Measurements from ENCODE around the gene RC3H1.
A peak's percentile ranks its signal among the peaks of the same experiment; 100 is the strongest.
"Not testable (repeated sequence)": the region's sequence is repeated elsewhere in the genome, so short reads cannot be mapped to it uniquely, and the experiment has no call there.

The RC3H1 gene

DNA sequence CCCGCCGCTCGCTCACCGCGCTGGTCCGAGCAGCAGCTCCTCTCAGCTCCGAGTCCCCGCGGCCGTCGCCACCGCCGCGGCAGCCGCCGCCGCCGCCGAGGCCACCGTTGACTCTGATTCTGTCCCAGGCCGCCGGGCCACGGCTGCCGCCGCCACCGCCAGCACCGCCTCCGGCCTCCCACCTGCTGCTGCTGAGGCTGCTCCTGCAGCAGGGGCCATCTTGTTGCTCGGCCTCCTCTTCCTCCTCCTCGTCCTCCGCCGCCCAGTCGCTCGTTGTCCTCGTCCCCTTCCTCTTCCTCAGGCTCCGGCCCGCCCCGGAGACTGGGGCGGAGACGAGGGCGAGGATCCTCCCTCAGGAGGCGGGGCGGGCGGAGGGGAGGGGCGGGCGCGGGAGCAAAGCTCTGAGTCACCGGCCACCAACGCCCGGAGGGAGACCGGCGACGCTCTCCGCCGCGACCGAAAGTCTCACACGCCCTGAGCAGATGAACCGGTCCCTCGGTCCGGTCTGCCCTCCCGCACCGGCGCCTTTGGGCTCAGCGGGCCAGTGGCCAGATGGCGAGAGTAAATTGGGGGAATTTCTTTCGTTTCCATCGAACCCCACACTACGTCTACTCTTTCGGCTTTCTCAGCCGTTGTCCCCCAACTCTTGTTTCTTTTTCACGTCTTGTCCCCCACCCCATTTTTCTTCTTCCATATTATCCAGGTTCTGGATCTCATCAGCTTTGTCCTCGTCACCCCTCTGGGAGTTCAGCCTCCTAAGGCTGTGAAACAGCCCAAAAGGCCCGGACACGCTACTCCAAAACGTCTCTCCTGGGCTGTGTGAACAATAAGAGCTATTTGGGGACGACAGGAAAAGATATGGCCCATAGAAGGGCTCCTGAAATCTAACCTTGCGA is at the start of gene RC3H1:
RC3H1 (minus strand) TSS at position 278 of the 896 bp plus-strand sequence. CDS start 29,372 bp downstream, outside the sequence.
- DNase-seq (ENCODE audit: low spot score) = peak; percentile 90

- no peak for DNase-seq (ENCODE audit: low spot score)
Observed at GRCh38 chr1:174070614-174071013, 48.5 kb upstream of the RC3H1 start.

- DNase-seq (ENCODE audit: low spot score) = no peak
Observed at GRCh38 chr1:174068000-174068399, 45.8 kb upstream of the RC3H1 start.

DNA sequence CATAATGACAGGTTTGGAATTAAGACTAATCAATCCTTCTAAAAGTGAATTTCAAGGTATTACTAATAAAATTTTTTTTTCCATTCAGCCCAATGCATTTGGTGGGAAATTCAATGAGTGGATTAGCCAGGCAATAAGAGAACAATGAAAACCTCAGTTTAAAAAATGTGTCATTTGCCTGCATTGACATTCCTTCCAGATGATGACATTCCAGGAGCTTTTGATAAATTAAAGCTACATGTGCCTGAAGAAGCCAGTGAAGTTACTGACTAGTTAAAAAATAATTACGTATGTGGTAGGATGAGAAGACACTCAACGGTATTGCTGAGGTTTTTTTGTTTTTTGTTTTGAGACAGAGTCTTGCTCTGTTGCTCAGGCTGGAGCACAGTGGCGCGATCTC is 37.9 kb upstream of the RC3H1 start:
- DNase-seq (ENCODE audit: low spot score) = no peak

DNA sequence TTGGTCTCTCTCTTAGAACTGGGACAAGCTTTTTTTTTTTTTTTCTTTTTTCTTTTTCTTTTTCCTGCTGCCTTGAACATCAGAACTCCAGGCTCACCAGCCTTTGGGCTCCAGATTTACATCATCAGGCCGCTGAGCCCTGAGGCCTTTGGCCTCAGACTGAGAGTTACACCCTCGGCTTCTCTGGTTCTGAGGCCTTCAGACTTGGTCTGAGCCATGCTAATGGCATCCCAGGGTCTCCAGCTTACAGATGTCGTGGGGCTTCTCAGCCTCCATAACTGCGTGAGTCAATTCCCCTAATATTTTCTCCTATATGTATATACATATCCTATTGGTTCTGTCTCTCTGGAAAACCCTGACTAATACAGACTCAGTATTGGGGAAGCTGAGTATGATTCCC is 36.5 kb upstream of the RC3H1 start:
- no peak for DNase-seq (ENCODE audit: low spot score)

GRCh38 chr1:174056609-174057008 is 34.5 kb upstream of the RC3H1 start:
- not testable (repeated sequence) for DNase-seq (ENCODE audit: low spot score)

- DNase-seq (ENCODE audit: low spot score) = not testable (repeated sequence)
Observed at GRCh38 chr1:174055797-174056196, 33.6 kb upstream of the RC3H1 start.

GRCh38 chr1:174053826-174054225 is 31.7 kb upstream of the RC3H1 start:
- no peak for DNase-seq (ENCODE audit: low spot score)

DNA sequence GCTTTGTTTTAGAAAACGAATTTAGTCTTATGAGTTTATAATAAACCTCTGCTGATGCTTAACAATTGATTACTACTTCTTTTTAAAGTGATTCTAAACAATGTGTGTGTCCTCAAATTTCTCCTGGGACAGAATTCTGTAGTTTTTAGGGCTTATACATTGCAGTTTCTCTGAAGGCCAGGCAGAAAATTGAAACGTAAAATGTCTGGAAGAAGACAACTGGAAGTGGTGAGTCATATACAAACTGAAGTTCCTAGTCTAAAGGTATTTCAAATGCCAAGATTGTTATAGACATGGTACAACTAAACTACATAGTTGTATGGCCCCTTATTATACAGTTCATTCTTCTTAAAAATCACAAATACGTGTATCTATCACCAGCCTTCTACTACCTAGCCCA is 30.5 kb upstream of the RC3H1 start:
- DNase-seq (ENCODE audit: low spot score) = no peak

DNA sequence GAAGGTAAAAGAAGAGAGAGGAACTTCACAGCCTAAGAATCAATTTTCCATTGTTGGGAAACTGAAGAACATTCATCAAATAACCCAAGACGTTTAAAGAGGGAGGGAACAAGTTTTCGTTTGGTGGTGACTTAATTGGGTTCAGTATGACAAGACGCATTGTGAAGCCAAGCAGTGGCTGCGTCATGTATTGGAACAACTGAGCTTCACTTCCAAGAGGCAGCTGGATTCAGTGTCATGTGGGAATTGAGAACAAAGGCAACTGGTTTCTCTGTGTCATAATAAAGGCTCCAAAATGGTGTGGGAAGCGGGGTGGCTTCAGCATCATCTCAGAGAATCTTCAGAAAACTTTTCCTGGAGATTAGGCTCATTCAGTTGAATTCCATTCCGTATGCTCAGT is 29.8 kb upstream of the RC3H1 start:
- no peak for DNase-seq (ENCODE audit: low spot score)

DNA sequence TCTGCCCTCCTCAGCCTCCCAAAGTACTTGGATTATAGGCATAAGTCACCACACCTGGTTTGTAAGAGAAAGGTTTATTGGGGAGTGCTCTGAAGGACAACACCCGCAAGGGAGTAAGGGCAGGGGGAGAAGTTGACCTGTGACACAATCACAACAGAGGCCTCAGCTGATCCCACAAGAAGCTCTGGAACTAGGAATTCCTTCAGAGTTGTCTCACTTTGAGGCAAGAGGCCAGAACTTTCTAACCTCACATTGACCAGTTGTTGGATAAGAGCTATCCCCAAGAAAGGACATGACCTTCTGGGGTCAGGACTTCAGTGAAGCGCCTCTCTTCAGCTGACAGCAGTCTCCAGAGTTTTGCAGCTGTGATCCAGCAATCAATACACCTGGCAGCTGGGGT is 27.4 kb upstream of the RC3H1 start:
- DNase-seq (ENCODE audit: low spot score) = no peak

- DNase-seq (ENCODE audit: low spot score) = no peak
Observed at GRCh38 chr1:174044418-174045222, 22.5 kb upstream of the RC3H1 start.

DNA sequence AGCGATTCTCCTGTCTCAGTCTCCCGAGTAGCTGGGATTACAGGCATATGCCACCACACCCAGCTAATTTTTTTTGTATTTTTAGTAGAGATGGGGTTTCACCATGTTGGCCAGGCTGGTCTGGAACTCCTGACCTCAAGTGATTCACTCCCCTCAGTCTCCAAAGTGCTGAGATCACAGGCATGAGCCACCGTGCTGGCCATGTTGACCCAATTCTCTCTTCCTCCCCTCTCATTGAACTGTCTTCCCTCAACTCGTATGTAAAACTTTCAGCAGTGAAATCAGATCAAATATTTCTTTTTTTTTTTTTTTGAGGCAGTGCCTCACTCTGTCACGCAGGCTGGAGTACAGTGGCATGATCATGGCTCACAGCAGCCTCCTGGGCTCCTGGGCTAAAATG is 20.4 kb upstream of the RC3H1 start:
- not testable (repeated sequence) for DNase-seq (ENCODE audit: low spot score)

DNA sequence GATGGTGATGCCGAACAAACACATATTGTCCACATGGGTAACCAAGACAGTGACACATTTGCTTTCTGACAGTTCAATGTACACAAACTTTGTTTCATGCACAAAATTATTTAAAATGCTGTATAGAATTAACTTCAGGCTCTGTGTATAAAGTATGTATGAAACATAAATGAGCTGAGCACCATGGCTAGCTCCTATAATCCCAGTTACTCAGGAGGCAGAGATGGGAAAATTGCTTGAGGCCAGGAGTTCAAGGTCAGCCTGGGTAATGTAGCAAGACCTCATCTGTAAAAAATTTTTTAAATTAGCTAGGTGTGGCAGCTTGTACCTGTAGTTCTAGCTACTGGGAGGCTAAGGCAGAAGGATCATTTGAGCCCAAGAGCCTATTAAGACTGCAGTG is 19.2 kb upstream of the RC3H1 start:
- DNase-seq (ENCODE audit: low spot score) = no peak

DNA sequence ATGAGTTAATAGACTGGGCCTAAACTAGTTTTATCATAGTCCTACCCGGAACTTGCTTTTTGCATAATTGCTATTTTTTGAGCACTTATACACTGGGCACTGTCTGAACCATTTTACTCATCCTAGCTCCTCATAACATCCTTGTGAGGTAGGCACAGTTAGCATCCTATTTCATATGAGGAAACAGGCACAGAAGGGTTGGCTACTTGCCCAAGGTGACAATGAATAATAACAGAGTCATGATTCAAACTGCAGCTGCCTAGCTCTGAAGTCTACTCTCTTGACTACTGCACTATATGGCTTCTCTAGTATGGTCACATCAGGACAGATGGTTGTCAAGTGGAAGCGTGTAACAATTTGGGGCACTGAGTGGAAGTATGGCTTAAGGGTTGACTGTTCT is 18.2 kb upstream of the RC3H1 start:
- no peak for DNase-seq (ENCODE audit: low spot score)

DNA sequence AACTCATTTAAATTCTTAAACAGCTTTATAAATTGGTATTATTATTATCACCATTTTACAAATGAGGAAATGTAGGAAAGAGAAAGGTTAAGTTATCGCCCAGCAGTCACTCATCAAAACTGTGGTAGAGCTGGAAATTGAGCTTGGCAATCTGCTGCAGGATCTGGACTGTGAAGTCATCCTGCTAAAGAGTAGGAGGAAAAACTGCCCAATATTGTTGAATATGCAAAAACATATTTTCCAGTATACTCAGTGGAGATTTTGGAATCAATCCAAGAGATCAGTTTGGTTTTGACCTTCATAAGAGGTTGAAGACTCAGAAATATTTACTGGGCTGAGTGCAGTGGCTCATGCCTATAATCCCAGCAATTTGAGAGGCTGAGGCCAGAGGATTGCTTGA is 16.9 kb upstream of the RC3H1 start:
- DNase-seq (ENCODE audit: low spot score) = no peak

- no peak for DNase-seq (ENCODE audit: low spot score)
Observed at GRCh38 chr1:174036798-174037197, 14.6 kb upstream of the RC3H1 start.

DNA sequence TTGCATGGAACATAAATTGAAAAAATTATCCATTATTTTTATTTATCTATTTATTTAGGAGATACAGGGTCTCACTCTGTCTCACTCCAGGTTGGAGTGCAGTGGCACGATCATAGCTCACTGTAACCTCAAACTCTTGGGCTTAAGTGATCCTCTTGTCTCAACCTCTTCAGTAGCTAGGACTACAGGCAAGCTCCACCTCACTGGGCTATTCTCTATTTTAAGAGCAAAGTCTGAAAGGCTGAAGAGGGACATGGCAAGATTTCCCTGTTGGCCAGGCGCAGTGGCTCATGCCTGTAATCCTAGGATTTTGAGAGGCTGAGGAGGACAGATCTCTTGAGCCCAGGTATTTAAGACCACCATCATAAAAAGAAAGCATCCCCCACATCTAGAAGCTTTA is 14.0 kb upstream of the RC3H1 start:
- DNase-seq (ENCODE audit: low spot score) = no peak

DNA sequence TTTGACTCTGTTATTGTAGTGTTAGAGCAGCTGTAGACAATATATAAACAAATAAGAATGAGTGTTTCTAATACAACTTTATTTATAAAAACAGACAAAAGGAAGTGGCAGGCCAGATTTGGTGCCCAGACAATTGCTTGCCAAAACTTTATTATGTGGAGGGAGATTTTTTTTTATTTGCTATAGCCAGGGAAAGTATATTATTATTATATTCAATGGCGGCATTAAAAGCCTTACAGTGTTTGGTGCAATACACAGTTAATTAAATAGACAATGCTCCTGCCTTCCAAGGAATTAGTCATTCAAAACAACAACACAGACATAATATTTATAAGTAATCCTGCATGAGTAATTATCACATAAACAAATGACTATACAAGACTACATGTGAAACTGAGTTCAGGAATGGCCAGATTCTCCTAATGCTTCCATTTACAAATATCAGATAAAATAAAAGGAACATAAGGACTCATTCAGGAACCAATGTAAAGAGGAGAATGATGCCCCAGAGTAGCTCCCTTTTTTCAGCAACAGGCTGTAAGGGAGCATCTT is 10.6 kb upstream of the RC3H1 start:
- no peak for DNase-seq (ENCODE audit: low spot score)

- no peak for DNase-seq (ENCODE audit: low spot score)
Observed at GRCh38 chr1:174031099-174031498, 8.9 kb upstream of the RC3H1 start.

DNA sequence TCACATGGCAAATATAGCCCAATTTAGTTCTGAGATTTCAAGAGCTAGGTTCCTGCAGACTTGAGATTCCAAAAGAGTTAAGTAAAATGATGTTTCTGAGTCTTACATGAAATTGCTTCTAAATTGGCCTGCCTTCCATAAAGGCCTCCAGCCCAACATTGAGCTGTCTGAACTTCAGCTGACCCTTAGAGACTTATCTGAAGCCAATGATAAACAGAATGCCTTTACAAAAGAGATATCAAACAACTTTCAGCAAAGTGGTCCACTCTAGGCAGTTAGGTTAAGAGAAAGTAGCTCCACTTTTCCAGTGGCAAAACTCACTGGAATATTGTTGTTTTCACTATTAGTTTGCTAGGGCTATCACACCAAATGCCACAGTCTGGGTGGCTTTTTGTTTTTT is 6.3 kb upstream of the RC3H1 start:
- DNase-seq (ENCODE audit: low spot score) = no peak

GRCh38 chr1:174023440-174023839 is 1.3 kb upstream of the RC3H1 start:
- DNase-seq (ENCODE audit: low spot score) = peak; percentile 54

GRCh38 chr1:174022976-174023277 is 770 bp upstream of the RC3H1 start:
- DNase-seq (ENCODE audit: low spot score) = no peak
